Activated CD4-positive, alpha-beta T cell treated with anti-CD3 and anti-CD28 coated beads, Interleukin-2, amount 50 U/mL, for 16 hours (primary cell): ENCODE data around the gene URM1.

Experiments
- DNase-seq: peaks from one replicate; pipeline ENCODE4 v3.0.0-alpha.2; 2020

URM1 gene

DNA sequence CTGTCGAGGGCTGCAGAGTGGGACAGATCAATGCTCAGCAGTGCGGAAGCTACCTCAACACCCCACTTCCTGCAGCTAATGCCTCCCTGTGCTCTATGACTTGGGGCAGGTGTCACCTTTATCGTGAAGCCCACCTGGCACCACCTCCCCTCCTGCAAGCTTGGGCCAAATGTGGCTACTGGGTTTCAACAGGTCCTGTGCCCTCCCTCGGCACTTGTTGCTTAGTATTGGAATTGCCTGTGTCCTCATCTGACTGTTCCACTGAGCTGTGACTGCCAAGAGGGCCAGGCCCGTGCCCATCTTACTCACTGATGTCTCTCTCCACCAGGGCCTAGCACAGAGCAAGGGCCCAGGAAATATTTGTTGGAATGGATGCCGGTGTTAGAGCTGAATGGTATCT lies 21.4 kb upstream of the URM1 start:
- DNase-seq: no peak

- DNase-seq: no peak
Measured at GRCh38 chr9:128355451-128355850, 15.7 kb upstream of the URM1 start.

- DNase-seq: no peak
Measured at GRCh38 chr9:128358090-128358489, 13.1 kb upstream of the URM1 start.

GRCh38 chr9:128358861-128359260 lies 12.3 kb upstream of the URM1 start:
- DNase-seq: no peak

- DNase-seq: no peak
Measured at GRCh38 chr9:128360826-128361225, 10.3 kb upstream of the URM1 start.

GRCh38 chr9:128361296-128361985 lies 9.7 kb upstream of the URM1 start:
- DNase-seq: no peak

DNA sequence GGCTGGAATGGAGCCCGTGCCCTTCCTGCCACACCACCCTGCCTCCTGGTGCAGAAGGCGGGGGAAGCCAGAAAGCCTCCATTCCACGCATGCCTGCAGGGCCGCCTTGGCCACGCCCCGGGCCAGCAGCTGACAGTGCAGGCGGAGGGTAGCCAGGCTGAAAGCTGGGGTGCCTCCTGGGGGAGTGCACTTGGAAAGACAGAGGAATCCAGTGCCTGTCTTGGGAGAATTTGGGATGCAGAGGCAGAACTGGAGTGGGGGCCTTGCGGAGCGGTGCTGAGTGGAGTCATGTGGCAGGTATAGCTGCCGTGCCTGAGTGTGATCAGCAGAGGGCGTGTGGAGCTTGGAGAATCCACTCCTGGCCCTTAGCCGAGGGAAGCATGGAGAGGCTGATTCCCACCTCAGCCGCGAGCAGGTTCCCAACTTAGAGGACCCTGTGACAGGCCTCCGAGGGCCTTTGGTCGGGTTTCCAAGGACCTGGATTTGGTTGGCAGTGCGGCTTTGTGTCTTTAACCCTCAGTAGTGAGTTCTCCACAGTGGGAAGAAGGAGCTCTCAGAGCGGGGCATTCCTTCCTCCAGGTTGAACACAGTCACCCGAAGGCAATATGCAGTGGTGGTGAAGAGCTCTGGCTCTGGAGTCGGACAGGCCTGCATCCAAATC lies 9.1 kb upstream of the URM1 start:
- peak; percentile 75 for DNase-seq

- DNase-seq: no peak
Measured at GRCh38 chr9:128362774-128363173, 8.4 kb upstream of the URM1 start.

- no peak for DNase-seq
Measured at GRCh38 chr9:128365525-128365924, 5.6 kb upstream of the URM1 start.

DNA sequence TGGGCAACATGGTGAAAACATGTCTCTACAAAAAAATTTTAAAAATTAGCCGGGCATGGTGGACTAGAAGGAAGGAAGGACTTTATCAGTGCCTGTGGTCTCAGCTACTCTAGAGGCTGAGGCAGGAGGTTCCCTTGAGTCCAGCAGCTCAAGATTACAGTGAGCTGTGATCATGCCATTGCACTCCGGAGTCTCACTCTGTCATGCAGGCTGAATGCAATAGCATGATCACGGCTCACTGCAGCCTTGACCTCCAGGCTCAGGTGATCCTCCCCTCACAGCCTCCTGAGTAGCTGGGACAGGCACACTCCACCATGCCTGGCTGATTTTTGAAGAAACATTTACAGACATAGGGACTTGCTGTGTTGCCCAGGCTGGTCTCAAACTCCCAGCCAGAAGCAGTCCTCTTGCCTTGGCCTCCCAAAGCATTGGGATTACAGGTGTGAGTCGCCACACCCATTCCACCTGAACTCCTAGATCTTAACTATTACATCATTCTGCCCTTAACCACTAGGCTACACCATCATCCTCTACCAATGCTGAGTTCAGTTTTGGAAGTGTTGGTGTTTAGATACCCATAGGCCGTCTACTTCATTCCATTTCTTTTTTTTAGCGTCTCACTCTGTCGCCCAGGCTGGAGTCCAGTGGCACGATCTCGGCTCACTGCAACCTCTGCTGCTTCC lies 2.0 kb upstream of the URM1 start:
- no peak for DNase-seq

- no peak for DNase-seq
Measured at GRCh38 chr9:128370367-128370751, 815 bp upstream of the URM1 start.

DNA sequence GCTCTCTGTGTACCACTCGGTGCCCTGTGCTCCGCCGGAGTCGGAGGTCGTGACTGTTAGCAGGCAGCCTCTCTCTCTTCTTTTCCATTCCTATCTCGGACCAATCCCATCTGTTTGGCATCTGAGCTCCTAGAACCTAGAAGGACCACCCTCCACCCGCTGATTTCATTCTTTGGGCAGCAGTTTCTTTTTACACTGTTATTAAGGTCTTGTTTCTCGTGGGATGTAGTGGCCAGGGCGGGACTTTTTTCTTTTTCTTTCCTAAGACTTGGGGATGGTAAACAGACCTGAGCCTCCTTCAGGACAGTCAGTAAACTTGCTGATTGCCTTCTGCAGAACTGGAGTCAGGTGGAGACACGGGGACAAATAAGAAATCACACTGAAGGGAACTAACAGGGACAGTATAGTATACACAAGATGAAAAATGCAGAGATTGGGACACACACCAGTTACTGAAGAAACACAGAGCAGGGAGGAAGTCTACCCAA lies 500 bp downstream of the URM1 start:
- DNase-seq: no peak

DNA sequence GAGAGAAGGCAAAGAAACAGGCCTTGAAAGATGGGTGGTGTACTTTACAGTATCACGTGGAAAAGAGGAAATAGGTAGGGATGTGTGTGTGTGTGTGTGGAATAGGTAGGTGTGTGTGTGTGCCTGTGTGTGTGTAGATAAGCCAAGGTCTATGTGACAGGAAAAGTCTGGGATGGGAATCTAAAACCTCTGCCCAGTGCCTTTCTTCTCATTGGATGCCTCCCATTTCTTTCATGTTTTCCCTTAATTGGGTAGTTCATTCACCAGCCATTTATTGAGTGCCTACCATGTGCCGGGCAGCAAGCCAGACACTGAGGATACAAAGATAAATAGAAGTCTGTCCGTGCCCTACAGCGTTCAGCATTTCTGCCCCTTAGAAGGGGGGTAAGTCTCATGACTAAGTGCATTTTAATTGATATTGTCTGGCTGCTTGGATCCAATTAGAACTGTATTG lies 1.0 kb downstream of the URM1 start:
- DNase-seq: no peak

DNA sequence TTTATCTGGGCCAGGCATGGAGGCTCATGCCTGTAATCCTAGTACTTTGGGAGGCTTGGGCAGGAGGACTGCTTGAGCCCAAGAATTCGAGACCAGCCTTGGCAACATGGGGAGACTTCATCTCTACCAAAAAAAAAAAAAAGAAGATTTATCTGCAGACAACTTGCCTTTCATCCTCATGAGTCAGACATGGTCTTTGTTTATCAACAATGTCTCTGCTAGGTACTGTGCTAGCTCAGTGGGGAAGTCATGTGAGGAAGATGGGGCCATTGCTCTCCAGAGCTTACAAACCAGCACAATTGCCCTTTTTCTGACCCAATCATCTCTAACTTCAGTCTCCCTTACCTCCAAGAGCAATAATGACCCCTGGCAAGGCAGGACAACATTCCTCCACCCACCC lies 1.6 kb downstream of the URM1 start:
- DNase-seq: no peak

DNA sequence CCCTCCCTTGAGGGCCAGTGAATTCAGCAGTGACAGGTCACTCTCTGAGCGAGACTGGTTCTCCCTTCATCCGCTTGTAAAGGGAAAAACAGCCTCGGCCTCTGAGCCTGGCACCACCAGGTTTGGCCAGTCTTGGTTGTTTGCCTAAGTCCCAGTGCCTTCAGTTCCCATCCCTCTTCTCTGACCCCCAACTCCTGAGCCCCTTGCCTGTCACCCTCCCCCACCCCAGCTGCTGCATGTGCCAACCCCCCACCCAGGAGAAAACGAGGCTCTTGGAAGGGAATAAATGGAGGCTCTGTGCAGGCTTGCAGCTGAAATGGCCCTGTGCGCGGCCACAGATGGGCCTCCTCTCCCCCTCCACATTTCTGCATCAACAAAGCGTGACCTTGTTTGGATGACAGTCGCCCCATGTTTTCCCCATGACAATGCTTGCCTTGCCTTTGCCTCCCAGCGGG lies 3.1 kb downstream of the URM1 start:
- DNase-seq: no peak

DNA sequence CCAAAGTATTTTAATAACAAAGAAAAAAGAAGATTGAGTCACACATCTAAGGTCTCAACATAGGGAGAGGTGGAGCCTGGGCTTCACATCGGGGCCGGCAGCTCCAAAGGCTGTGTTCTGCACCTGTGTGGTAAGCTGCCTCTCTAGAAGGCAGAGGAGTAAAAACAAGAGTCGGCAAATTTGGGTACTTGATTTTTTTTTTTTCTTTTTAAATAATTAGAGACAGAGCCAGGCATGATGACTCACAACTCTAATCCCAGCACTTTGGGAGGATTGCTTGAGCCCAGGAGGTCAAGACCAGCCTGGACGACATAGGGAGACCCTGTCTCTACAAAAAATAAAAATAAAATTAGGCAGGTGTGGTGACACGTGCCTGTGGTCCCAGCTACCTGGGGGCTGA lies 4.7 kb downstream of the URM1 start:
- DNase-seq: no peak

GRCh38 chr9:128382261-128382660 lies 11.1 kb downstream of the URM1 start:
- no peak for DNase-seq

DNA sequence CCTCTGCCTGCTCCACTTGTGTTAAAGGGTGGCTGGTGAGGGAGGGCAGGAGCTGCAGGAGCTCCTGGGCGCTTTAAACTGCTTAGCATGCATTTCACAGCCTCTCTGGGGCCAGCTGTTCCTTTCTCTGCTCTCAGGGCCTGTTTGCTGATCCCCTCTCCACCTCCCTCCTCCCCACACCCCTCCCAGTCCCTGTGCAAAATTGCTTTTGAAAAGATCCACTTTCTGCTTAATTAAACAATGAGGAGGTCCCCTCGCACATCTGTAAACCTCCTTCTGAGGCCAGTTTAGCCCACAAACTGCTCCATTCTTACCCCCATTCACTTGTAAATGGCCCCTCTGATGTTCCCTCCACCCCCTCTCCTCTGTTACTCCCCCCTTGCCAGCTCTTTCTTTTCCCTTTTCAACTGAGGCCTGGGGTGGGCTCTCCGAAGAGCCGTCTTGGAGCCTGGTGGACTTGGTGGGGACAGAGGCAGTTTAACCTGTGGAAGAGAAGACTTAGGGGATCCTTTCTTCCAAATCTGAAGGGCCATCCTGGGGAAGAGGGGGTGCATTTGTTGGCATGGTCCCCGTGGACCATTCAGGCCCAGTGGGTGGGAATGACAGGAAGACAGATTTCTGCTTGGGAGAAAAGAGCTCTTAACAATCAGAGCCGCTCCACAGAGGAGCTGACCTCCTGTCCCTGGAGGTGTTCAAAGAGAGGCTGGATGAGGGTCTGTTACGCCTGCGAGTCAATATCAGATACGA lies 12.0 kb downstream of the URM1 start:
- DNase-seq: no peak

DNA sequence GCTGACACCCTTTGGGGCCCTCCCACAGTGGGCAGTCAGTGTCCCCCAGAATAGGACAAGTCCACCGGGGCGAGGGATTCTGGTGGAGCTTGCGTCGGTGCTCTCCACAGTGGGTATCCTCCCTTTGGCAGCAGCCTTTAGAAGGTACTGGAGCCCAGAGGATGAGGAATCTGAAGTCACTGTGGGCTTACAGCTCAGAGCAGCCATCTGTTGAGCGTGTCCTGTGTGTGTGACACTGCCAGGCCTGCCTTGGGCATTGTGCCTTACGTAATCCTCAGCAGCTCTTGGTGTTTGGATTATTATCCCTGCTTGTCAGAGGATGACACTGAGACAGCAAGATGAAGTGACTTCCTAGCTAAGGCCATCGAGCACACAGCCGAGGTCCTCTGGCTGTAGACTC lies 12.6 kb downstream of the URM1 start:
- no peak for DNase-seq

- no peak for DNase-seq
Measured at GRCh38 chr9:128384801-128385495, 13.8 kb downstream of the URM1 start.

DNA sequence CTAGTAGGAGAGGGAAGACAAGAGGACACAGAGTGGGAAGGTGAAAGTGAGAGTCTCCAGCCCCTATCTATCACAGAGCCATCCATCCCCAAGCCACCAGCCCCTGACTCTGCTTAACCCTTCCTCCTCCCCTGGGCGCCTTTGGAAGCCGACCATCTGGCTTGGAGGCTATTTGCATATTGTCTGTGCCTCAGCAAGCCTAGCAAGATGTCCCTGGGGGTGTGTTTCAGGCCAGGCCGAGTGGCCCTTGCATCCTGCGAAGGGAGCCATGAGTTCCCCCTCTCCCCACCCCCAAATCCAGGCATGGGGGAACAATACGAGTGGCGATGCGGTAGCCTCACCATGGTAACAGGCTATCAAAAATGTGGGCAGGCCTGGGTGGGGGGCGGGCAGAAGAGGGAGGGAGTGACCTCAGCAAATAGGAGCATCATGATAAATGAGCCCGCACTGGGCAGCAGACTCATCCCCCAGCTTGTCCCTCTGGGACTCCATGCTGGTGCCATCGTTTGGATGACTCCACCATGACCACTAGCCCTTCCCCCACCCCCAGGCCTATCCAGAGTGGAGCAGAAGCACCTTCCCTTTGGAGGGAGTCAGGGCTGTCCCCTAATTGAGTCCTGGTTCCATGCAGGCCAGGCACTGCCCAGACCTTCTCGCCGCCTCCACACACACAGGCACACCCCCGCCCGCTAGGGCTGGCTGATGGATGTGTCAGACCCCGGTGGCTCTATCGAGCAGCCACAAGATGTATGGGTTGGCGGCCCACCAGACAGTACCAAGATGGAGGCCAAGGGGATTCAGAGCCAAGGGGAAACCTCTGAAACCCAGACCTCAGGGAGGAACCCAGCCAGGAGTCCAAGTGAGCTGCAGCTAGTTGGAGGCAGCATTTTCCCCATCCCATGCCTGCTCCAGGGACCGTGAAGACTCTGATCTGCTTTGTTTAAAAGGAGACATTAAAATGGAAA lies 14.6 kb downstream of the URM1 start:
- DNase-seq: no peak
